PC-9 (cell line): Measurements from ENCODE around the gene EHBP1.

ENCODE experiments used
- EZH2 ChIP-seq: fragments of 200-600 bp; sonication (generic); IDR thresholded peaks from 2 replicates; pipeline ENCODE4 v1.8.0; 2017; ENCODE audit warnings: antibody characterized with exemption, low read depth
- TF ChIP-seq, protein P1 (sequence below): fragments of 200-600 bp; sonication (generic); conservative IDR thresholded peaks from 2 replicates; pipeline ENCODE4 v1.6.1; 2017; ENCODE audit warnings: mixed run types, antibody characterized with exemption, mild to moderate bottlenecking, moderate library complexity

- TF ChIP-seq, protein P1, sequence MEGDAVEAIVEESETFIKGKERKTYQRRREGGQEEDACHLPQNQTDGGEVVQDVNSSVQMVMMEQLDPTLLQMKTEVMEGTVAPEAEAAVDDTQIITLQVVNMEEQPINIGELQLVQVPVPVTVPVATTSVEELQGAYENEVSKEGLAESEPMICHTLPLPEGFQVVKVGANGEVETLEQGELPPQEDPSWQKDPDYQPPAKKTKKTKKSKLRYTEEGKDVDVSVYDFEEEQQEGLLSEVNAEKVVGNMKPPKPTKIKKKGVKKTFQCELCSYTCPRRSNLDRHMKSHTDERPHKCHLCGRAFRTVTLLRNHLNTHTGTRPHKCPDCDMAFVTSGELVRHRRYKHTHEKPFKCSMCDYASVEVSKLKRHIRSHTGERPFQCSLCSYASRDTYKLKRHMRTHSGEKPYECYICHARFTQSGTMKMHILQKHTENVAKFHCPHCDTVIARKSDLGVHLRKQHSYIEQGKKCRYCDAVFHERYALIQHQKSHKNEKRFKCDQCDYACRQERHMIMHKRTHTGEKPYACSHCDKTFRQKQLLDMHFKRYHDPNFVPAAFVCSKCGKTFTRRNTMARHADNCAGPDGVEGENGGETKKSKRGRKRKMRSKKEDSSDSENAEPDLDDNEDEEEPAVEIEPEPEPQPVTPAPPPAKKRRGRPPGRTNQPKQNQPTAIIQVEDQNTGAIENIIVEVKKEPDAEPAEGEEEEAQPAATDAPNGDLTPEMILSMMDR, result no peak
- no peak for TF ChIP-seq EZH2
These were observed 33.7 kb downstream of the EHBP1 start for GRCh38 chr2:62738981-62739936.
